ENCODE data around the gene CPA3. TPM values are rescaled to one million over a fixed set of nuclear protein-coding genes. Genes with fewer than 3 reads are reported as not detected.

CPA3 gene
- total and polyA plus RNA-seq, 2 donors (not counting 1 experiment from before 2014, with no cell fraction given): 0.17 TPM; not detected in 1

GRCh38 chr3:148923592-148923991, 58.5 kb downstream of the CPA3 start:
- Histone ChIP-seq H3K27me3 (ENCODE audit: control insufficient read depth, insufficient read depth, low read length) (no peaks in the 10 kb centered on the region), H3K9ac (ENCODE audit: insufficient read depth, low read length) (no peak overlapping the region), H3K79me2 (ENCODE audit: control insufficient read depth, insufficient read depth, low read length) (no peaks in the 10 kb centered on the region), H3K27ac (ENCODE audit: insufficient read depth, low read length) (no peak overlapping the region), H2AFZ (ENCODE audit: low read length) (no peak overlapping the region), H3K4me1 (ENCODE audit: control insufficient read depth, extremely low read depth, insufficient read depth, low read length) (no peaks in the 10 kb centered on the region), H3K4me2 (ENCODE audit: extremely low read depth, insufficient read depth, low read length) (no peak overlapping the region), H3K4me3 (replicated peaks in 1 of 4; ENCODE audit: control extremely low read depth in 1 of 4, insufficient read depth in 1 of 4, low read depth in 3 of 4, low read length in 4 of 4) (no peak overlapping the region), H3K36me3 (ENCODE audit: control insufficient read depth, insufficient read depth, low read length) (no peaks in the 10 kb centered on the region), H4K20me1 (ENCODE audit: control insufficient read depth, extremely low read depth, insufficient read depth, low read length) (no peaks in the 10 kb centered on the region), H3K9me3 (ENCODE audit: control insufficient read depth, insufficient read depth, low read depth, low read length) (no peaks in the 10 kb centered on the region)
- DNase-seq (ENCODE audit: low read depth in 2 of 2): no peak
- TF ChIP-seq, protein P1, sequence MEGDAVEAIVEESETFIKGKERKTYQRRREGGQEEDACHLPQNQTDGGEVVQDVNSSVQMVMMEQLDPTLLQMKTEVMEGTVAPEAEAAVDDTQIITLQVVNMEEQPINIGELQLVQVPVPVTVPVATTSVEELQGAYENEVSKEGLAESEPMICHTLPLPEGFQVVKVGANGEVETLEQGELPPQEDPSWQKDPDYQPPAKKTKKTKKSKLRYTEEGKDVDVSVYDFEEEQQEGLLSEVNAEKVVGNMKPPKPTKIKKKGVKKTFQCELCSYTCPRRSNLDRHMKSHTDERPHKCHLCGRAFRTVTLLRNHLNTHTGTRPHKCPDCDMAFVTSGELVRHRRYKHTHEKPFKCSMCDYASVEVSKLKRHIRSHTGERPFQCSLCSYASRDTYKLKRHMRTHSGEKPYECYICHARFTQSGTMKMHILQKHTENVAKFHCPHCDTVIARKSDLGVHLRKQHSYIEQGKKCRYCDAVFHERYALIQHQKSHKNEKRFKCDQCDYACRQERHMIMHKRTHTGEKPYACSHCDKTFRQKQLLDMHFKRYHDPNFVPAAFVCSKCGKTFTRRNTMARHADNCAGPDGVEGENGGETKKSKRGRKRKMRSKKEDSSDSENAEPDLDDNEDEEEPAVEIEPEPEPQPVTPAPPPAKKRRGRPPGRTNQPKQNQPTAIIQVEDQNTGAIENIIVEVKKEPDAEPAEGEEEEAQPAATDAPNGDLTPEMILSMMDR (conservative IDR thresholded peaks at IDR 0.05 in 1 of 2, IDR thresholded peaks at IDR 0.05 in 1 of 2; ENCODE audit: low read depth in 1 of 2, low read length in 2 of 2): no peak
- TF ChIP-seq EZH2 (IDR thresholded peaks at IDR 0.05; ENCODE audit: low read length, missing control alignments): no peak

DNA sequence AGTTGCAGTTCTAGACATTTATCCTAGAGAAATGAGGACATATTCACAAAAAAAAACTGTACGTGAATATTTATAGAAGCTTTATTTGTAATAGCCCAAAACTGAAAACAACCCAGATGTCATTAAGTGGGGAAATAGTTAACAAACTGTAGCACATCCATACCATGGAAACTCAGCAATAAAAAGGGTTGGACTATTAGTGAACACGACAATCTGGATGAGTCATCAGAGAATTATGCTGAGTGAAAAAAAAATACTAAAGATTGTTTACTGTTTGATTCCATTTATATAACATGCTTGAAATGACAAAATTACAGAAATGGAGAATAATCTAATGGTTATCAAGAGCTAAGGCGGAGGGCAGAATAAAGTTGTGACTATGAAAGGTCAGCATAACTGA, 59.5 kb downstream of the CPA3 start:
- no peak overlapping the region for H3K4me2 ChIP-seq (ENCODE audit: extremely low read depth, insufficient read depth, low read length)
- H3K27ac ChIP-seq (ENCODE audit: insufficient read depth, low read length): no peak overlapping the region

GRCh38 chr3:148925845-148926244, 60.7 kb downstream of the CPA3 start:
- TF ChIP-seq EZH2 (IDR thresholded peaks at IDR 0.05; ENCODE audit: low read length, missing control alignments): no peak
- TF ChIP-seq, protein P1 (conservative IDR thresholded peaks at IDR 0.05 in 1 of 2, IDR thresholded peaks at IDR 0.05 in 1 of 2; ENCODE audit: low read depth in 1 of 2, low read length in 2 of 2): no peak
- no peaks in the 10 kb centered on the region for H3K9me3 ChIP-seq (ENCODE audit: control insufficient read depth, insufficient read depth, low read depth, low read length)
- no peak overlapping the region for H2AFZ ChIP-seq (ENCODE audit: low read length)

More for the DNA sequence above, 59.5 kb downstream of the CPA3 start:
- no peaks in the 10 kb centered on the region for H4K20me1 ChIP-seq (ENCODE audit: control insufficient read depth, extremely low read depth, insufficient read depth, low read length)
- no peaks in the 10 kb centered on the region for H3K79me2 ChIP-seq (ENCODE audit: control insufficient read depth, insufficient read depth, low read length)
- H3K4me3 ChIP-seq (replicated peaks in 1 of 4; ENCODE audit: control extremely low read depth in 1 of 4, insufficient read depth in 1 of 4, low read depth in 3 of 4, low read length in 4 of 4): no peak overlapping the region
- no peaks in the 10 kb centered on the region for H3K27me3 ChIP-seq (ENCODE audit: control insufficient read depth, insufficient read depth, low read length)
- H3K4me1 ChIP-seq (ENCODE audit: control insufficient read depth, extremely low read depth, insufficient read depth, low read length): no peaks in the 10 kb centered on the region
- H2AFZ ChIP-seq (ENCODE audit: low read length): no peak overlapping the region
- H3K9me3 ChIP-seq (ENCODE audit: control insufficient read depth, insufficient read depth, low read depth, low read length): no peaks in the 10 kb centered on the region
- H3K9ac ChIP-seq (ENCODE audit: insufficient read depth, low read length): no peak overlapping the region
- peak; percentile 28 to 78 for DNase-seq (ENCODE audit: low read depth in 2 of 2)
- H3K36me3 ChIP-seq (ENCODE audit: control insufficient read depth, insufficient read depth, low read length): no peaks in the 10 kb centered on the region
- TF ChIP-seq, protein P1 (conservative IDR thresholded peaks at IDR 0.05 in 1 of 2, IDR thresholded peaks at IDR 0.05 in 1 of 2; ENCODE audit: low read depth in 1 of 2, low read length in 2 of 2): no peak
- TF ChIP-seq EZH2 (IDR thresholded peaks at IDR 0.05; ENCODE audit: low read length, missing control alignments): no peak

More at GRCh38 chr3:148925845-148926244, 60.7 kb downstream of the CPA3 start:
- H3K27me3 ChIP-seq (ENCODE audit: control insufficient read depth, insufficient read depth, low read length): no peaks in the 10 kb centered on the region
- DNase-seq (ENCODE audit: low read depth in 2 of 2): no peak
- no peaks in the 10 kb centered on the region for H3K79me2 ChIP-seq (ENCODE audit: control insufficient read depth, insufficient read depth, low read length)
- no peak overlapping the region for H3K9ac ChIP-seq (ENCODE audit: insufficient read depth, low read length)
- H4K20me1 ChIP-seq (ENCODE audit: control insufficient read depth, extremely low read depth, insufficient read depth, low read length): no peaks in the 10 kb centered on the region
- H3K4me2 ChIP-seq (ENCODE audit: extremely low read depth, insufficient read depth, low read length): no peak overlapping the region
- H3K4me3 ChIP-seq (replicated peaks in 1 of 4; ENCODE audit: control extremely low read depth in 1 of 4, insufficient read depth in 1 of 4, low read depth in 3 of 4, low read length in 4 of 4): no peak overlapping the region
- no peaks in the 10 kb centered on the region for H3K36me3 ChIP-seq (ENCODE audit: control insufficient read depth, insufficient read depth, low read length)
- H3K27ac ChIP-seq (ENCODE audit: insufficient read depth, low read length): no peak overlapping the region
- no peaks in the 10 kb centered on the region for H3K4me1 ChIP-seq (ENCODE audit: control insufficient read depth, extremely low read depth, insufficient read depth, low read length)
